OCI-LY7 (cell line): Measurements from ENCODE around the gene AFF3. TPM values are rescaled to one million over a fixed set of nuclear protein-coding genes. Genes with fewer than 3 reads are reported as not detected.

Experiments
- BruUV-seq: library from RNA; stranded (reverse); fragments of 400-500 nt; replicated peaks from 2 replicates; lab custom pipeline; 2021; lab: Mats Ljungman, UMichigan
- CTCF ChIA-PET: fragments of 300-600 bp; sonication (Branson Sonifier 250); formaldehyde crosslinking; loops from one replicate; lab custom pipeline; 2022; ENCODE audit warnings: antibody characterized with exemption; ENCODE audit not compliant: unreplicated experiment; lab: Charles Lee
- POLR2A ChIA-PET: fragments of 300-600 bp; sonication (Branson Sonifier 250); formaldehyde crosslinking; loops from one replicate; lab custom pipeline; 2022; ENCODE audit warnings: antibody characterized with exemption; lab: Charles Lee
- DNase-seq: peaks from one replicate; pipeline ENCODE4 v3.0.0-alpha.2; 2015; ENCODE audit warnings: low spot score
- H2AFZ ChIP-seq: fragments of 200-600 bp; sonication (generic), shearing (Covaris generic); 2 replicates; pipeline ENCODE4 v1.6.1; 2014; ENCODE audit warnings: mild to moderate bottlenecking, antibody characterized with exemption, low read length, moderate library complexity
- H3K27ac ChIP-seq: fragments of 200-600 bp; sonication (generic); 2 replicates; pipeline ENCODE4 v1.5.1; 2014; ENCODE audit warnings: mixed run types, low read depth, mild to moderate bottlenecking, moderate library complexity, low read length, inconsistent platforms; ENCODE audit not compliant: poor library complexity, severe bottlenecking
- H3K36me3 ChIP-seq: fragments of 200-600 bp; sonication (generic); 2 replicates; pipeline ENCODE4 v1.6.1; 2014; ENCODE audit warnings: mild to moderate bottlenecking, antibody characterized with exemption, low read length, moderate library complexity, mixed read lengths; ENCODE audit not compliant: insufficient read depth
- H3K4me1 ChIP-seq: fragments of 200-600 bp; sonication (generic); 2 replicates; pipeline ENCODE4 v1.5.1; 2014; ENCODE audit warnings: mild to moderate bottlenecking, low read length; ENCODE audit not compliant: insufficient read depth, poor library complexity, severe bottlenecking
- H3K4me2 ChIP-seq: fragments of 200-600 bp; sonication (generic); 2 replicates; pipeline ENCODE4 v1.6.1; 2014; ENCODE audit warnings: mild to moderate bottlenecking, low read length
- H3K4me3 ChIP-seq: fragments of 200-600 bp; sonication (generic); 2 replicates; pipeline ENCODE4 v1.5.1; 2014; ENCODE audit warnings: mild to moderate bottlenecking, low read depth, low read length; ENCODE audit not compliant: poor library complexity, severe bottlenecking
- H3K79me2 ChIP-seq: fragments of 200-600 bp; sonication (generic); 2 replicates; pipeline ENCODE4 v1.6.1; 2016; ENCODE audit warnings: low read depth, mild to moderate bottlenecking, low read length, moderate library complexity, mixed read lengths; ENCODE audit not compliant: insufficient read depth
- H3K9me2 ChIP-seq: fragments of 200-600 bp; sonication (generic); 2 replicates; pipeline ENCODE4 v1.6.1; 2016; ENCODE audit warnings: mild to moderate bottlenecking, low read length, mixed read lengths; ENCODE audit not compliant: insufficient read depth
- H3K9me3 ChIP-seq: fragments of 200-600 bp; sonication (generic); 2 replicates; pipeline ENCODE4 v1.6.1; 2014; ENCODE audit warnings: mild to moderate bottlenecking, mixed run types, low read length, mixed read lengths
- H4K20me1 ChIP-seq: fragments of 200-600 bp; sonication (generic); 2 replicates; pipeline ENCODE4 v1.6.1; 2014; ENCODE audit warnings: mild to moderate bottlenecking, antibody characterized with exemption, low read length, moderate library complexity, mixed read lengths; ENCODE audit not compliant: insufficient read depth
- EZH2phosphoT487 ChIP-seq: fragments of 200-600 bp; sonication (generic); IDR thresholded peaks from 2 replicates; pipeline ENCODE4 v1.6.1; 2018; ENCODE audit warnings: low read depth, borderline replicate concordance, mild to moderate bottlenecking, mixed run types, antibody characterized with exemption, low read length, moderate library complexity, mixed read lengths
- intact Hi-C: fragments of 100-400 bp; cut with micrococcal nuclease; formaldehyde crosslinking; loops from one replicate; pipeline ENCODE4 v1.10.0; 2022; ENCODE audit not compliant: unreplicated experiment
- total RNA-seq, 2 experiments: library from RNA; depleted of rRNA in 1 of 2; stranded (reverse); fragments of >200 nt in 1 of 2; shearing (Covaris generic) in 1 of 2; gene quantifications; 2 replicates each; pipeline ENCODE4 v1.2.3, GENCODE V29; 2014 to 2022
- TF ChIP-seq, protein P1 (sequence below): fragments of 200-600 bp; sonication (generic); conservative IDR thresholded peaks from 2 replicates; pipeline ENCODE4 v1.5.1; 2014; ENCODE audit warnings: mild to moderate bottlenecking, antibody characterized with exemption, low read length, moderate library complexity, mixed read lengths

The AFF3 gene
- total RNA-seq, 2 experiments from 2014 or later, result 131 to 133 TPM

DNA sequence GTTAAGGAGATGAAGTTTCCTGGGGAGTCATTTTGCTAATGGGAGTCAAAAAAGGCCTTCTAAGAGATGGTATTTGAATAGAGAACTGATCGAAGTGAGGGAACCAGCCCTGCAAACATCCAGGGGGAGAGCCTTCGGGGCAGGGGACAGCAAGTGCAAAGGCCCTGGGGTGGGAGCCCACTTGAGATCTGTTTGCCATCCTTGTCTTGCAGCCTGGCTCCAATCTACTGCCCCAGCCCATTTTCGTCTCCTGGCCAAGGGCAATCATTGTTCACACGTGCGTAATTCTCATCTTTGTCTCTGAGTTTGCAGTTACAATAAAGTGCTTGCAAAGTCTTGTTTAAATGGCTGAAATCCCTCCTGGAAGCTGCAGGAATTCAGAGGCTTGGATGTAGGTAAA, 43.1 kb upstream of the AFF3 start:
- CTCF ChIA-PET, result no interaction called here
- no peak for DNase-seq
- POLR2A ChIA-PET, result interaction anchor here (0.9 kb wide), 1 partner anchor 8 kb away, joined by 3 read pairs; no protein-coding TSS in a partner anchor
- Histone ChIP-seq H3K36me3 (no peaks in the 10 kb centered on the region), H3K9me3 (no peaks in the 10 kb centered on the region), H3K79me2 (no peaks in the 10 kb centered on the region), H3K9me2 (no peaks in the 10 kb centered on the region), H2AFZ (no peak overlapping the region), H3K4me3 (no peak overlapping the region), H4K20me1 (no peaks in the 10 kb centered on the region), H3K4me1 (no peaks in the 10 kb centered on the region), H3K4me2 (no peak overlapping the region), H3K27ac (no peak overlapping the region)
- no TSS peak for BruUV-seq
- TF ChIP-seq, protein P1, sequence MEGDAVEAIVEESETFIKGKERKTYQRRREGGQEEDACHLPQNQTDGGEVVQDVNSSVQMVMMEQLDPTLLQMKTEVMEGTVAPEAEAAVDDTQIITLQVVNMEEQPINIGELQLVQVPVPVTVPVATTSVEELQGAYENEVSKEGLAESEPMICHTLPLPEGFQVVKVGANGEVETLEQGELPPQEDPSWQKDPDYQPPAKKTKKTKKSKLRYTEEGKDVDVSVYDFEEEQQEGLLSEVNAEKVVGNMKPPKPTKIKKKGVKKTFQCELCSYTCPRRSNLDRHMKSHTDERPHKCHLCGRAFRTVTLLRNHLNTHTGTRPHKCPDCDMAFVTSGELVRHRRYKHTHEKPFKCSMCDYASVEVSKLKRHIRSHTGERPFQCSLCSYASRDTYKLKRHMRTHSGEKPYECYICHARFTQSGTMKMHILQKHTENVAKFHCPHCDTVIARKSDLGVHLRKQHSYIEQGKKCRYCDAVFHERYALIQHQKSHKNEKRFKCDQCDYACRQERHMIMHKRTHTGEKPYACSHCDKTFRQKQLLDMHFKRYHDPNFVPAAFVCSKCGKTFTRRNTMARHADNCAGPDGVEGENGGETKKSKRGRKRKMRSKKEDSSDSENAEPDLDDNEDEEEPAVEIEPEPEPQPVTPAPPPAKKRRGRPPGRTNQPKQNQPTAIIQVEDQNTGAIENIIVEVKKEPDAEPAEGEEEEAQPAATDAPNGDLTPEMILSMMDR, result no peak
- TF ChIP-seq EZH2phosphoT487, result no peak
- intact Hi-C loops, result loop anchor here (5.0 kb wide), 1 partner anchor 37 kb away; no protein-coding TSS in a partner anchor

DNA sequence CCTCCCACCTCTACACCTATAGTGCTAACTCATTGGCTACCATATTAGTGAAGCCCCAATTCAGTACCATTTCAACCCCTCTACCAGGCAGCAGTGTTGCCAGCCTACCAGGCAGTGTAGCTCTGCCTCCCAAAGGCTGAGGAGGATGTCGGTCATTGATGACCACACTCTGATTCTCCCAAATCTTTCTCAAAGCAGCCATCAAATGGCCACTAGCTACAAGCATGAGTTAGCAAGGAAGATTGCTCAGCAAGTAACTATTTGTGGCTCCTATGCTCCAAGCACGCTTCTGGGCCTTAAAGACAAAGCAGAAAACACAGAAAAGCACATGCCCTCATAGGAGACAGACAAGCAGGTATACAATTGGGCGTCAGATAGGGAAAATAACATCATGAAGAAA, 42.7 kb upstream of the AFF3 start:
- Histone ChIP-seq H3K36me3 (no peaks in the 10 kb centered on the region), H3K4me3 (no peak overlapping the region), H3K9me2 (no peaks in the 10 kb centered on the region), H3K27ac (no peak overlapping the region), H3K4me2 (no peak overlapping the region), H2AFZ (no peak overlapping the region), H4K20me1 (no peaks in the 10 kb centered on the region), H3K9me3 (no peaks in the 10 kb centered on the region), H3K79me2 (no peaks in the 10 kb centered on the region), H3K4me1 (no peaks in the 10 kb centered on the region)
- TF ChIP-seq, protein P1, result no peak
- TF ChIP-seq EZH2phosphoT487, result no peak
- no TSS peak for BruUV-seq
- intact Hi-C loops, result loop anchor here (5.0 kb wide), 1 partner anchor 37 kb away; no protein-coding TSS in a partner anchor
- DNase-seq, result no peak
- ChIA-PET CTCF (no interaction called here), POLR2A (interaction anchor here (0.9 kb wide), 1 partner anchor 9 kb away, joined by 3 read pairs; no protein-coding TSS in a partner anchor)

DNA sequence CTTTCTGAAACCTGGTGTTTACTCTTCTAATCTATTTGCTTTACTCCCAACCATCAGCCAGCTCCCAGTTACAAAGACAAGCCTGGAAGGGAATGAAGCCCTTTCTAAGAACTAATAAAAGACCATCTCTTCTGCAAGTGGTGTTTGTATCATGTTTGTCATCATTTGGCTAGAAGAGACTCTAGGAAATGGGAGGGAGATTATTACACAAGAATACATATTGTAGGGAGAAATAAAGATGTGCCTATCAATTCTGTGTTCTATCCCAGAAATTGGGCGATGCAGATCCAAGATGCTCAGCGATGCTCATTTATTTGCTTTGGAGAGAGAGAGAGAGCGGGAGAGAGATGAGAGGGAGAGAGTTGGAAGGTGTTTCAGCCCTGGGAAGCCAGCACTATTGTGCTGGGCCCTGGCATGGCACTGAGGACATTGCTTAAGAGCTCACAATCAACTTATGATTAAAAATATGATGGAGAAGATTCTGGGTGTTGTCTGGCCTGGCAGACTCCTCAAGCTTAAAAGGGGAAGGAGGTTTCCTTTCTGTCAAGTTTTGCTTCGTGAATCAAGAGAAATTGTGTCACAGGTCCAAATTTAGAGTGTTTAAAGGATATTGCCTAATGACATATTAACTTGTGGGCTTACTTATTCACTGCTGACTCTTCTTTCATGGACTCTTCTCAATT, 41.8 kb upstream of the AFF3 start:
- no peaks in the 10 kb centered on the region for H3K36me3 ChIP-seq
- TF ChIP-seq EZH2phosphoT487, result no peak
- TF ChIP-seq, protein P1, result no peak
- H3K9me3 ChIP-seq, result no peaks in the 10 kb centered on the region
- H3K27ac ChIP-seq, result no peak overlapping the region
- intact Hi-C loops, result no loop called here
- no peak overlapping the region for H3K4me3 ChIP-seq
- POLR2A ChIA-PET, result no interaction called here
- H2AFZ ChIP-seq, result no peak overlapping the region
- no peaks in the 10 kb centered on the region for H4K20me1 ChIP-seq
- H3K4me2 ChIP-seq, result no peak overlapping the region
- CTCF ChIA-PET, result no interaction called here
- no peaks in the 10 kb centered on the region for H3K79me2 ChIP-seq
- H3K4me1 ChIP-seq, result no peaks in the 10 kb centered on the region
- no TSS peak for BruUV-seq
- no peaks in the 10 kb centered on the region for H3K9me2 ChIP-seq
- no peak for DNase-seq
